Sigmoid colon (tissue), 3 donors: ENCODE results near the gene E2F2.

Experiments
- POLR2A ChIP-seq, 2 donors: fragments of 450-650 bp; IDR thresholded peaks; one replicate each; pipeline ENCODE4 v1.6.1; 2016; ENCODE audit warnings: antibody characterized with exemption in 2 of 2, mild to moderate bottlenecking in 2 of 2, moderate library complexity in 2 of 2
- TF ChIP-seq, protein P1 (sequence below), 4 experiments: fragments of 450-650 bp in 3 of 4; fragments of 200-600 bp in 1 of 4; IDR thresholded peaks; one replicate each; pipeline ENCODE4 v1.5.1; 2016 to 2019; ENCODE audit warnings: antibody characterized with exemption in 4 of 4, mild to moderate bottlenecking in 3 of 4, moderate library complexity in 2 of 4

DNA sequence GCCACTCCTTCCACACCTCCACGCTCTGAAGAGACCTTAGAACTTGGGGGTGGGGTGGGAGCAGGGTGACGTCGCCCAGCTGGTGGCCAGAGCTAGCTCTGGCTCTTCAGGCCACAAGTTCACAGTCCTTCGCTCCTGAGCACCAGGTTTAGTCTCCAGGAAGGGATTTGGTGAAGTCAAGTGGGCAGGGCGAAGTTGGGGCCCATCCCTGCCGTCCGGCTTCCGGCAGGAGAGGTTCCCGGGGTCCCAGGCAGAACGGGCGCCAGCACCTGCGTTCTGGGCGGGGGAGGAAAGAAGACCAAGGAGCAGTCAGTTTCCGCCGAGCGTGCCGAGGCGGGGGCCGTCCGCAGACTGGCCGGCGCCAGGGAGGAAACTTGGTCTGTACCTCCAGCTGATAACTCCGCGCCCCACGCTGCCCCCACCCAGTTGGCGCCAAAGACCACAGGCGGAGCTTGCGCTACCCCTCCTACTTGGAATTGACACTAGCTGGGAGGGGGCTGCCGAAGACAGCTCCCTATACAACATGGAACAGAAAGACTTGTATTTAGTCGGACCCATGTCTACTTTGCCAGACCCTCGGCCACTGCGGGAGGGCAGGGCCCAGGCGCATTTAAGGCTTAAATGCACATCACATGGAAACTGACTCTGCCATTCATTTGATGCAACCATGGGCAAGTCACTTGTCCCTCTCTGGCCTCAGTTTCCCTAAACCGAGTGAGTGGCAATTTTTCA, 27.3 kb upstream of the E2F2 start:
- TF ChIP-seq, protein P1, sequence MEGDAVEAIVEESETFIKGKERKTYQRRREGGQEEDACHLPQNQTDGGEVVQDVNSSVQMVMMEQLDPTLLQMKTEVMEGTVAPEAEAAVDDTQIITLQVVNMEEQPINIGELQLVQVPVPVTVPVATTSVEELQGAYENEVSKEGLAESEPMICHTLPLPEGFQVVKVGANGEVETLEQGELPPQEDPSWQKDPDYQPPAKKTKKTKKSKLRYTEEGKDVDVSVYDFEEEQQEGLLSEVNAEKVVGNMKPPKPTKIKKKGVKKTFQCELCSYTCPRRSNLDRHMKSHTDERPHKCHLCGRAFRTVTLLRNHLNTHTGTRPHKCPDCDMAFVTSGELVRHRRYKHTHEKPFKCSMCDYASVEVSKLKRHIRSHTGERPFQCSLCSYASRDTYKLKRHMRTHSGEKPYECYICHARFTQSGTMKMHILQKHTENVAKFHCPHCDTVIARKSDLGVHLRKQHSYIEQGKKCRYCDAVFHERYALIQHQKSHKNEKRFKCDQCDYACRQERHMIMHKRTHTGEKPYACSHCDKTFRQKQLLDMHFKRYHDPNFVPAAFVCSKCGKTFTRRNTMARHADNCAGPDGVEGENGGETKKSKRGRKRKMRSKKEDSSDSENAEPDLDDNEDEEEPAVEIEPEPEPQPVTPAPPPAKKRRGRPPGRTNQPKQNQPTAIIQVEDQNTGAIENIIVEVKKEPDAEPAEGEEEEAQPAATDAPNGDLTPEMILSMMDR (IDR thresholded peaks at IDR 0.05): no peak
- TF ChIP-seq POLR2A (IDR thresholded peaks at IDR 0.05): peak in 1 of 2 donors; percentile 43
